MM.1S (cell line): Measurements from ENCODE around the gene ZFPL1.

Source experiments
- DNase-seq: peaks from one replicate; pipeline ENCODE4 v3.0.0-alpha.2; 2015
- H2AFZ ChIP-seq: fragments of 300-600 bp; sonication (generic); 2 replicates; pipeline ENCODE4 v1.6.0; 2016; ENCODE audit warnings: antibody characterized with exemption, low read length
- H3F3A ChIP-seq: fragments of 300-600 bp; sonication (generic); 2 replicates; pipeline ENCODE4 v1.6.1; 2016; ENCODE audit warnings: mild to moderate bottlenecking, antibody characterized with exemption, low read length, moderate library complexity, mixed read lengths; ENCODE audit not compliant: insufficient read depth
- H3K27ac ChIP-seq: fragments of 300-600 bp; sonication (generic); 2 replicates; pipeline ENCODE4 v1.5.1; 2016; ENCODE audit warnings: mild to moderate bottlenecking, low read length
- H3K27me3 ChIP-seq: fragments of 300-600 bp; sonication (generic); replicated peaks from 2 replicates; pipeline ENCODE4 v1.6.0; 2016; ENCODE audit warnings: low read length; ENCODE audit not compliant: insufficient read depth
- H3K36me3 ChIP-seq: fragments of 300-600 bp; sonication (generic); replicated peaks from 2 replicates; pipeline ENCODE4 v1.6.1; 2016; ENCODE audit warnings: mild to moderate bottlenecking, low read length, mixed read lengths; ENCODE audit not compliant: insufficient read depth
- H3K4me1 ChIP-seq: fragments of 300-600 bp; sonication (generic); 2 replicates; pipeline ENCODE4 v1.6.1; 2016; ENCODE audit warnings: low read length, mixed read lengths
- H3K4me2 ChIP-seq: fragments of 300-600 bp; sonication (generic); 2 replicates; pipeline ENCODE4 v1.6.0; 2016; ENCODE audit warnings: low read depth, low read length
- H3K4me3 ChIP-seq: fragments of 300-600 bp; sonication (generic); 2 replicates; pipeline ENCODE4 v1.5.1; 2016; ENCODE audit warnings: low read length, mixed read lengths
- H3K79me2 ChIP-seq: fragments of 300-600 bp; sonication (generic); 2 replicates; pipeline ENCODE4 v1.6.1; 2016; ENCODE audit warnings: mixed run types, low read length, mixed read lengths
- H3K9ac ChIP-seq: fragments of 300-600 bp; sonication (generic); 2 replicates; pipeline ENCODE4 v1.6.1; 2016; ENCODE audit warnings: low read length, mixed read lengths
- H3K9me2 ChIP-seq: fragments of 300-600 bp; sonication (generic); replicated peaks from 2 replicates; pipeline ENCODE4 v1.6.1; 2016; ENCODE audit warnings: mild to moderate bottlenecking, low read length, mixed read lengths; ENCODE audit not compliant: insufficient read depth
- H3K9me3 ChIP-seq: fragments of 300-600 bp; sonication (generic); replicated peaks from 2 replicates; pipeline ENCODE4 v1.6.1; 2016; ENCODE audit warnings: mild to moderate bottlenecking, low read length, mixed read lengths; ENCODE audit not compliant: insufficient read depth
- H4K20me1 ChIP-seq: fragments of 300-600 bp; sonication (generic); 2 replicates; pipeline ENCODE4 v1.6.1; 2016; ENCODE audit warnings: mild to moderate bottlenecking, low read length, moderate library complexity, mixed read lengths; ENCODE audit not compliant: insufficient read depth
- CTCF ChIP-seq: fragments of 300-600 bp; sonication (generic); IDR thresholded peaks from 2 replicates; pipeline ENCODE4 v1.5.1; 2016; ENCODE audit warnings: antibody characterized with exemption, low read length, mixed read lengths
- EZH2 ChIP-seq: fragments of 300-600 bp; sonication (generic); optimal IDR thresholded peaks from 2 replicates; pipeline ENCODE3; 2017; ENCODE audit warnings: low read depth, mild to moderate bottlenecking, antibody characterized with exemption, low read length, mixed read lengths
- EZH2phosphoT487 ChIP-seq: fragments of 300-600 bp; sonication (generic); IDR thresholded peaks from 2 replicates; pipeline ENCODE4 v1.6.1; 2018; ENCODE audit warnings: antibody characterized with exemption, low read length

Gene ZFPL1

GRCh38 chr11:65055538-65055937 is 28.5 kb upstream of the ZFPL1 start:
- Histone ChIP-seq H3K9me2 (no peaks in the 10 kb centered on the region), H3K36me3 (no peaks in the 10 kb centered on the region), H4K20me1 (no peaks in the 10 kb centered on the region), H2AFZ (no peak overlapping the region), H3K9ac (no peak overlapping the region), H3K79me2 (no peaks in the 10 kb centered on the region), H3K27me3 (no peaks in the 10 kb centered on the region), H3K9me3 (no peaks in the 10 kb centered on the region), H3K4me2 (0 out of 2 replicates have a peak overlapping the region, but pooled peaks have one; percentile 3), H3F3A (peaks cover 12% of the 10 kb centered on the region), H3K4me3 (no peak overlapping the region), H3K4me1 (peaks cover 27% of the 10 kb centered on the region), H3K27ac (no peak overlapping the region)
- TF ChIP-seq EZH2 (no peak), CTCF (no peak), EZH2phosphoT487 (no peak)
- peak; percentile 17 for DNase-seq

- H3K4me2 ChIP-seq: no peak overlapping the region
- H3K9me2 ChIP-seq: no peaks in the 10 kb centered on the region
- no peaks in the 10 kb centered on the region for H3K79me2 ChIP-seq
- no peaks in the 10 kb centered on the region for H3K36me3 ChIP-seq
- no peak overlapping the region for H3K27ac ChIP-seq
- no peaks in the 10 kb centered on the region for H3K9me3 ChIP-seq
- no peak overlapping the region for H3K4me3 ChIP-seq
- H3F3A ChIP-seq: peaks cover 11% of the 10 kb centered on the region
- no peak overlapping the region for H2AFZ ChIP-seq
- no peak overlapping the region for H3K9ac ChIP-seq
- peaks cover 30% of the 10 kb centered on the region for H3K4me1 ChIP-seq
- H3K27me3 ChIP-seq: no peaks in the 10 kb centered on the region
- DNase-seq: no peak
- TF ChIP-seq CTCF (no peak), EZH2phosphoT487 (no peak), EZH2 (no peak)
- no peaks in the 10 kb centered on the region for H4K20me1 ChIP-seq
Observed at GRCh38 chr11:65056999-65057398, 27.0 kb upstream of the ZFPL1 start.

GRCh38 chr11:65057526-65057925 is 26.5 kb upstream of the ZFPL1 start:
- Histone ChIP-seq H3K4me2 (no peak overlapping the region), H3F3A (peaks cover 11% of the 10 kb centered on the region), H3K9me3 (no peaks in the 10 kb centered on the region), H3K27me3 (no peaks in the 10 kb centered on the region), H2AFZ (no peak overlapping the region), H3K9ac (no peak overlapping the region), H3K36me3 (no peaks in the 10 kb centered on the region), H3K9me2 (no peaks in the 10 kb centered on the region), H3K79me2 (no peaks in the 10 kb centered on the region), H4K20me1 (no peaks in the 10 kb centered on the region), H3K4me1 (peaks cover 33% of the 10 kb centered on the region), H3K27ac (no peak overlapping the region), H3K4me3 (no peak overlapping the region)
- TF ChIP-seq EZH2 (no peak), CTCF (no peak)
- no peak for DNase-seq
